ENCODE data around the gene PABPN1. TPM values are rescaled to one million over a fixed set of nuclear protein-coding genes. Genes with fewer than 3 reads are reported as not detected.

Gene PABPN1
- total RNA-seq, 1 experiment from 2014 or later = 184 TPM

DNA sequence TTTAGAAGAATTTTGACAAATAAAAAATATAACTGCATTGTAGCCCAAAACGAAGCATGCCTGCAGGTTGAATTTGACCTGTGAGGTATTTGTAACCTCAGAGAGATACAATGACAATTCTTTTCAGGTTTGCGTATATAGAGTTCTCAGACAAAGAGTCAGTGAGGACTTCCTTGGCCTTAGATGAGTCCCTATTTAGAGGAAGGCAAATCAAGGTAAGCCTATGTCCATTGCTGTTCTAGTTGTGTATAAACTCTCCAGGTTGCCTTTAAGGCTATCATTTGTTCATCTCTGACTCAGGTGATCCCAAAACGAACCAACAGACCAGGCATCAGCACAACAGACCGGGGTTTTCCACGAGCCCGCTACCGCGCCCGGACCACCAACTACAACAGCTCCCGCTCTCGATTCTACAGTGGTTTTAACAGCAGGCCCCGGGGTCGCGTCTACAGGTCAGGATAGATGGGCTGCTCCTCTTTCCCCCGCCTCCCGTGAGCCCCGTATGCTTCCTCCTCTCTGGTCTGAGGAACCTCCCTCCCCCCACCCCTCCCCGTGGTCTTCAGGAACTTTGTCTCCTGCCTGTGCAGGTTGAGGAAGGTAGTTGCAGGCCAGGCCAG lies 2.7 kb downstream of the PABPN1 start:
- Histone ChIP-seq H3K79me2 (ENCODE audit: insufficient read depth, low read length) (peaks cover 30% of the 10 kb centered on the region), H4K20me1 (ENCODE audit: insufficient read depth) (no peaks in the 10 kb centered on the region), H3K27ac (ENCODE audit: low read depth, low read length) (no peak overlapping the region), H3K9ac (ENCODE audit: low read length) (no peak overlapping the region), H3K4me2 (ENCODE audit: low read length) (no peak overlapping the region), H3K4me1 (ENCODE audit: control insufficient read depth in 1 of 2, insufficient read depth in 2 of 2, low read length in 2 of 2) (peaks cover 12 to 23% of the 10 kb centered on the region in 2 experiments; a peak in 3 of 4 replicates), H3K27me3 (ENCODE audit: insufficient read depth, low read length) (no peaks in the 10 kb centered on the region), H3K4me3 (replicated peaks in 1 of 2; ENCODE audit: low read depth in 1 of 2, low read length in 2 of 2) (no peak overlapping the region), H3K9me2 (ENCODE audit: insufficient read depth) (no peaks in the 10 kb centered on the region), H3K9me3 (ENCODE audit: control insufficient read depth in 1 of 2, insufficient read depth in 1 of 2, low read depth in 1 of 2, low read length in 2 of 2) (no peaks in the 10 kb centered on the region), H2AFZ (ENCODE audit: low read depth, low read length, poor library complexity, severe bottlenecking) (no peak overlapping the region), H3K36me3 (ENCODE audit: control insufficient read depth in 1 of 2, insufficient read depth in 2 of 2, low read length in 2 of 2) (peaks cover 30 to 31% of the 10 kb centered on the region in 2 experiments; a peak in 3 of 4 replicates)
- ChIA-PET POLR2A (no interaction called here), RAD21 (ENCODE audit: low non-redundant PET in 1 of 2, low total read pairs in 2 of 2, uncharacterized antibody in 2 of 2, unreplicated experiment in 2 of 2) (no interaction called here), CTCF (no interaction called here)
- intact Hi-C loops (cut with micrococcal nuclease) = no loop called here
- no peak for DNase-seq (ENCODE audit: low read depth, low spot score)
- BruUV-seq (replicated peaks) = no TSS peak
- TF ChIP-seq EZH2phosphoT487 (IDR thresholded peaks at IDR 0.05; ENCODE audit: borderline replicate concordance) (no peak), CEBPB (IDR thresholded peaks at IDR 0.05; ENCODE audit: low read depth) (no peak), ELF1 (IDR thresholded peaks at IDR 0.05; ENCODE audit: borderline replicate concordance, low read depth) (no peak), FOSL1 (IDR thresholded peaks at IDR 0.05; ENCODE audit: low read depth) (no peak), RAD21 (IDR thresholded peaks at IDR 0.05; ENCODE audit: low read depth) (no peak), JUND (IDR thresholded peaks at IDR 0.05) (no peak), ZNF274 (IDR thresholded peaks at IDR 0.05; ENCODE audit: low read depth, low read length) (no peak), EZH2 (IDR thresholded peaks at IDR 0.05) (no peak), SRF (IDR thresholded peaks at IDR 0.05; ENCODE audit: low read depth) (no peak), POLR2A (IDR thresholded peaks at IDR 0.05; ENCODE audit: borderline replicate concordance, extremely low read depth, insufficient read depth, insufficient read length) (no peak), SP1 (IDR thresholded peaks at IDR 0.05; ENCODE audit: low read depth) (no peak), TCF7L2 (IDR thresholded peaks at IDR 0.05; ENCODE audit: borderline replicate concordance, extremely low read depth, insufficient read depth, insufficient read length) (no peak), EGR1 (IDR thresholded peaks at IDR 0.05; ENCODE audit: low read depth) (no peak)
- TF ChIP-seq, protein P1, sequence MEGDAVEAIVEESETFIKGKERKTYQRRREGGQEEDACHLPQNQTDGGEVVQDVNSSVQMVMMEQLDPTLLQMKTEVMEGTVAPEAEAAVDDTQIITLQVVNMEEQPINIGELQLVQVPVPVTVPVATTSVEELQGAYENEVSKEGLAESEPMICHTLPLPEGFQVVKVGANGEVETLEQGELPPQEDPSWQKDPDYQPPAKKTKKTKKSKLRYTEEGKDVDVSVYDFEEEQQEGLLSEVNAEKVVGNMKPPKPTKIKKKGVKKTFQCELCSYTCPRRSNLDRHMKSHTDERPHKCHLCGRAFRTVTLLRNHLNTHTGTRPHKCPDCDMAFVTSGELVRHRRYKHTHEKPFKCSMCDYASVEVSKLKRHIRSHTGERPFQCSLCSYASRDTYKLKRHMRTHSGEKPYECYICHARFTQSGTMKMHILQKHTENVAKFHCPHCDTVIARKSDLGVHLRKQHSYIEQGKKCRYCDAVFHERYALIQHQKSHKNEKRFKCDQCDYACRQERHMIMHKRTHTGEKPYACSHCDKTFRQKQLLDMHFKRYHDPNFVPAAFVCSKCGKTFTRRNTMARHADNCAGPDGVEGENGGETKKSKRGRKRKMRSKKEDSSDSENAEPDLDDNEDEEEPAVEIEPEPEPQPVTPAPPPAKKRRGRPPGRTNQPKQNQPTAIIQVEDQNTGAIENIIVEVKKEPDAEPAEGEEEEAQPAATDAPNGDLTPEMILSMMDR (IDR thresholded peaks at IDR 0.05 in 2 of 3, conservative IDR thresholded peaks at IDR 0.05 in 1 of 3; ENCODE audit: borderline replicate concordance in 1 of 3, insufficient read depth in 1 of 3, low read depth in 2 of 3, low read length in 2 of 3) = no peak
- TF ChIP-seq, protein P2, sequence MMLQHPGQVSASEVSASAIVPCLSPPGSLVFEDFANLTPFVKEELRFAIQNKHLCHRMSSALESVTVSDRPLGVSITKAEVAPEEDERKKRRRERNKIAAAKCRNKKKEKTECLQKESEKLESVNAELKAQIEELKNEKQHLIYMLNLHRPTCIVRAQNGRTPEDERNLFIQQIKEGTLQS (IDR thresholded peaks at IDR 0.05) = no peak
- TF ChIP-seq, protein P3, sequence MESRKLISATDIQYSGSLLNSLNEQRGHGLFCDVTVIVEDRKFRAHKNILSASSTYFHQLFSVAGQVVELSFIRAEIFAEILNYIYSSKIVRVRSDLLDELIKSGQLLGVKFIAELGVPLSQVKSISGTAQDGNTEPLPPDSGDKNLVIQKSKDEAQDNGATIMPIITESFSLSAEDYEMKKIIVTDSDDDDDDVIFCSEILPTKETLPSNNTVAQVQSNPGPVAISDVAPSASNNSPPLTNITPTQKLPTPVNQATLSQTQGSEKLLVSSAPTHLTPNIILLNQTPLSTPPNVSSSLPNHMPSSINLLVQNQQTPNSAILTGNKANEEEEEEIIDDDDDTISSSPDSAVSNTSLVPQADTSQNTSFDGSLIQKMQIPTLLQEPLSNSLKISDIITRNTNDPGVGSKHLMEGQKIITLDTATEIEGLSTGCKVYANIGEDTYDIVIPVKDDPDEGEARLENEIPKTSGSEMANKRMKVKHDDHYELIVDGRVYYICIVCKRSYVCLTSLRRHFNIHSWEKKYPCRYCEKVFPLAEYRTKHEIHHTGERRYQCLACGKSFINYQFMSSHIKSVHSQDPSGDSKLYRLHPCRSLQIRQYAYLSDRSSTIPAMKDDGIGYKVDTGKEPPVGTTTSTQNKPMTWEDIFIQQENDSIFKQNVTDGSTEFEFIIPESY (IDR thresholded peaks at IDR 0.05; ENCODE audit: extremely low read depth, insufficient replicate concordance, low read length) = no peak
- TF ChIP-seq, protein P4, sequence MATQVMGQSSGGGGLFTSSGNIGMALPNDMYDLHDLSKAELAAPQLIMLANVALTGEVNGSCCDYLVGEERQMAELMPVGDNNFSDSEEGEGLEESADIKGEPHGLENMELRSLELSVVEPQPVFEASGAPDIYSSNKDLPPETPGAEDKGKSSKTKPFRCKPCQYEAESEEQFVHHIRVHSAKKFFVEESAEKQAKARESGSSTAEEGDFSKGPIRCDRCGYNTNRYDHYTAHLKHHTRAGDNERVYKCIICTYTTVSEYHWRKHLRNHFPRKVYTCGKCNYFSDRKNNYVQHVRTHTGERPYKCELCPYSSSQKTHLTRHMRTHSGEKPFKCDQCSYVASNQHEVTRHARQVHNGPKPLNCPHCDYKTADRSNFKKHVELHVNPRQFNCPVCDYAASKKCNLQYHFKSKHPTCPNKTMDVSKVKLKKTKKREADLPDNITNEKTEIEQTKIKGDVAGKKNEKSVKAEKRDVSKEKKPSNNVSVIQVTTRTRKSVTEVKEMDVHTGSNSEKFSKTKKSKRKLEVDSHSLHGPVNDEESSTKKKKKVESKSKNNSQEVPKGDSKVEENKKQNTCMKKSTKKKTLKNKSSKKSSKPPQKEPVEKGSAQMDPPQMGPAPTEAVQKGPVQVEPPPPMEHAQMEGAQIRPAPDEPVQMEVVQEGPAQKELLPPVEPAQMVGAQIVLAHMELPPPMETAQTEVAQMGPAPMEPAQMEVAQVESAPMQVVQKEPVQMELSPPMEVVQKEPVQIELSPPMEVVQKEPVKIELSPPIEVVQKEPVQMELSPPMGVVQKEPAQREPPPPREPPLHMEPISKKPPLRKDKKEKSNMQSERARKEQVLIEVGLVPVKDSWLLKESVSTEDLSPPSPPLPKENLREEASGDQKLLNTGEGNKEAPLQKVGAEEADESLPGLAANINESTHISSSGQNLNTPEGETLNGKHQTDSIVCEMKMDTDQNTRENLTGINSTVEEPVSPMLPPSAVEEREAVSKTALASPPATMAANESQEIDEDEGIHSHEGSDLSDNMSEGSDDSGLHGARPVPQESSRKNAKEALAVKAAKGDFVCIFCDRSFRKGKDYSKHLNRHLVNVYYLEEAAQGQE (IDR thresholded peaks at IDR 0.05; ENCODE audit: low read depth) = no peak
- ATAC-seq = no peak
